Measurements from ENCODE around the gene RAC3. TPM values are rescaled to one million over a fixed set of nuclear protein-coding genes. Genes with fewer than 3 reads are reported as not detected.
A peak's percentile ranks its signal among the peaks of the same experiment; 100 is the strongest.

The RAC3 gene
- total and polyA plus RNA-seq, 9 of the 15 experiments (the other 6 are each of a cell fraction or from before 2014, with no cell fraction given) = 0.23 to 292 (median 118) TPM

GRCh38 chr17:82022981-82023446 lies 8.5 kb upstream of the RAC3 start, which contains the start of gene LRRC45 (continued):
- TF ChIP-seq CEBPZ (IDR thresholded peaks at IDR 0.05; ENCODE audit: borderline replicate concordance, low read depth, low read length) (peak; percentile 68; the same call in 1 of the 2 replicates), GATAD2A (IDR thresholded peaks at IDR 0.05) (no peak), ARID2 (IDR thresholded peaks at IDR 0.05) (no peak), ZNF184 (CRISPR knock-in tag; IDR thresholded peaks at IDR 0.05) (no peak), PML (IDR thresholded peaks at IDR 0.05; ENCODE audit: low read length) (no peak), KDM1A (IDR thresholded peaks at IDR 0.05) (no peak), TFAM (CRISPR knock-in tag; conservative IDR thresholded peaks at IDR 0.05) (no peak), POLR3G (IDR thresholded peaks at IDR 0.05; ENCODE audit: extremely low read depth, insufficient read length, insufficient replicate concordance) (no peak), HDAC2 (IDR thresholded peaks at IDR 0.05) (no peak), RBBP5 (IDR thresholded peaks at IDR 0.05; ENCODE audit: borderline replicate concordance, insufficient read depth, low read length, poor library complexity, severe bottlenecking) (no peak), NR2F6 (CRISPR knock-in tag; IDR thresholded peaks at IDR 0.05) (no peak), STAT5A (IDR thresholded peaks at IDR 0.05; ENCODE audit: borderline replicate concordance, low read length) (no peak), TRIM28 (IDR thresholded peaks at IDR 0.05) (no peak), EWSR1 (IDR thresholded peaks at IDR 0.05; ENCODE audit: borderline replicate concordance, low read depth, partially characterized antibody) (no peak), ETV1 (tag; conservative IDR thresholded peaks at IDR 0.05; ENCODE audit: low read depth) (no peak), SMAD3 (CRISPR knock-in tag; conservative IDR thresholded peaks at IDR 0.05) (no peak), ZNF212 (CRISPR knock-in tag; IDR thresholded peaks at IDR 0.05) (no peak)
- TF ChIP-seq, protein P1, sequence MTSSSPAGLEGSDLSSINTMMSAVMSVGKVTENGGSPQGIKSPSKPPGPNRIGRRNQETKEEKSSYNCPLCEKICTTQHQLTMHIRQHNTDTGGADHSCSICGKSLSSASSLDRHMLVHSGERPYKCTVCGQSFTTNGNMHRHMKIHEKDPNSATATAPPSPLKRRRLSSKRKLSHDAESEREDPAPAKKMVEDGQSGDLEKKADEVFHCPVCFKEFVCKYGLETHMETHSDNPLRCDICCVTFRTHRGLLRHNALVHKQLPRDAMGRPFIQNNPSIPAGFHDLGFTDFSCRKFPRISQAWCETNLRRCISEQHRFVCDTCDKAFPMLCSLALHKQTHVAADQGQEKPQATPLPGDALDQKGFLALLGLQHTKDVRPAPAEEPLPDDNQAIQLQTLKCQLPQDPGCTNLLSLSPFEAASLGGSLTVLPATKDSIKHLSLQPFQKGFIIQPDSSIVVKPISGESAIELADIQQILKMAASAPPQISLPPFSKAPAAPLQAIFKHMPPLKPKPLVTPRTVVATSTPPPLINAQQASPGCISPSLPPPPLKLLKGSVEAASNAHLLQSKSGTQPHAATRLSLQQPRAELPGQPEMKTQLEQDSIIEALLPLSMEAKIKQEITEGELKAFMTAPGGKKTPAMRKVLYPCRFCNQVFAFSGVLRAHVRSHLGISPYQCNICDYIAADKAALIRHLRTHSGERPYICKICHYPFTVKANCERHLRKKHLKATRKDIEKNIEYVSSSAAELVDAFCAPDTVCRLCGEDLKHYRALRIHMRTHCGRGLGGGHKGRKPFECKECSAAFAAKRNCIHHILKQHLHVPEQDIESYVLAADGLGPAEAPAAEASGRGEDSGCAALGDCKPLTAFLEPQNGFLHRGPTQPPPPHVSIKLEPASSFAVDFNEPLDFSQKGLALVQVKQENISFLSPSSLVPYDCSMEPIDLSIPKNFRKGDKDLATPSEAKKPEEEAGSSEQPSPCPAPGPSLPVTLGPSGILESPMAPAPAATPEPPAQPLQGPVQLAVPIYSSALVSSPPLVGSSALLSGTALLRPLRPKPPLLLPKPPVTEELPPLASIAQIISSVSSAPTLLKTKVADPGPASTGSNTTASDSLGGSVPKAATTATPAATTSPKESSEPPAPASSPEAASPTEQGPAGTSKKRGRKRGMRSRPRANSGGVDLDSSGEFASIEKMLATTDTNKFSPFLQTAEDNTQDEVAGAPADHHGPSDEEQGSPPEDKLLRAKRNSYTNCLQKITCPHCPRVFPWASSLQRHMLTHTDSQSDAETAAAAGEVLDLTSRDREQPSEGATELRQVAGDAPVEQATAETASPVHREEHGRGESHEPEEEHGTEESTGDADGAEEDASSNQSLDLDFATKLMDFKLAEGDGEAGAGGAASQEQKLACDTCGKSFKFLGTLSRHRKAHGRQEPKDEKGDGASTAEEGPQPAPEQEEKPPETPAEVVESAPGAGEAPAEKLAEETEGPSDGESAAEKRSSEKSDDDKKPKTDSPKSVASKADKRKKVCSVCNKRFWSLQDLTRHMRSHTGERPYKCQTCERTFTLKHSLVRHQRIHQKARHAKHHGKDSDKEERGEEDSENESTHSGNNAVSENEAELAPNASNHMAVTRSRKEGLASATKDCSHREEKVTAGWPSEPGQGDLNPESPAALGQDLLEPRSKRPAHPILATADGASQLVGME (CRISPR knock-in tag; IDR thresholded peaks at IDR 0.05) = no peak
- TF ChIP-seq, protein P2, sequence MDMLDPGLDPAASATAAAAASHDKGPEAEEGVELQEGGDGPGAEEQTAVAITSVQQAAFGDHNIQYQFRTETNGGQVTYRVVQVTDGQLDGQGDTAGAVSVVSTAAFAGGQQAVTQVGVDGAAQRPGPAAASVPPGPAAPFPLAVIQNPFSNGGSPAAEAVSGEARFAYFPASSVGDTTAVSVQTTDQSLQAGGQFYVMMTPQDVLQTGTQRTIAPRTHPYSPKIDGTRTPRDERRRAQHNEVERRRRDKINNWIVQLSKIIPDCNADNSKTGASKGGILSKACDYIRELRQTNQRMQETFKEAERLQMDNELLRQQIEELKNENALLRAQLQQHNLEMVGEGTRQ (CRISPR knock-in tag; IDR thresholded peaks at IDR 0.05) = no peak

All from K562 (cell line).